Activated CD8-positive, alpha-beta memory T cell treated with anti-CD3 and anti-CD28 coated beads, Interleukin-2, amount 50 U/mL, for 1 hour (primary cell): ENCODE results near the gene CENPN.

Source experiments
- DNase-seq: peaks from one replicate; pipeline ENCODE4 v3.0.0-alpha.2; 2020; ENCODE audit errors: extremely low read depth

CENPN gene, protein sequence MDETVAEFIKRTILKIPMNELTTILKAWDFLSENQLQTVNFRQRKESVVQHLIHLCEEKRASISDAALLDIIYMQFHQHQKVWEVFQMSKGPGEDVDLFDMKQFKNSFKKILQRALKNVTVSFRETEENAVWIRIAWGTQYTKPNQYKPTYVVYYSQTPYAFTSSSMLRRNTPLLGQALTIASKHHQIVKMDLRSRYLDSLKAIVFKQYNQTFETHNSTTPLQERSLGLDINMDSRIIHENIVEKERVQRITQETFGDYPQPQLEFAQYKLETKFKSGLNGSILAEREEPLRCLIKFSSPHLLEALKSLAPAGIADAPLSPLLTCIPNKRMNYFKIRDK

DNA sequence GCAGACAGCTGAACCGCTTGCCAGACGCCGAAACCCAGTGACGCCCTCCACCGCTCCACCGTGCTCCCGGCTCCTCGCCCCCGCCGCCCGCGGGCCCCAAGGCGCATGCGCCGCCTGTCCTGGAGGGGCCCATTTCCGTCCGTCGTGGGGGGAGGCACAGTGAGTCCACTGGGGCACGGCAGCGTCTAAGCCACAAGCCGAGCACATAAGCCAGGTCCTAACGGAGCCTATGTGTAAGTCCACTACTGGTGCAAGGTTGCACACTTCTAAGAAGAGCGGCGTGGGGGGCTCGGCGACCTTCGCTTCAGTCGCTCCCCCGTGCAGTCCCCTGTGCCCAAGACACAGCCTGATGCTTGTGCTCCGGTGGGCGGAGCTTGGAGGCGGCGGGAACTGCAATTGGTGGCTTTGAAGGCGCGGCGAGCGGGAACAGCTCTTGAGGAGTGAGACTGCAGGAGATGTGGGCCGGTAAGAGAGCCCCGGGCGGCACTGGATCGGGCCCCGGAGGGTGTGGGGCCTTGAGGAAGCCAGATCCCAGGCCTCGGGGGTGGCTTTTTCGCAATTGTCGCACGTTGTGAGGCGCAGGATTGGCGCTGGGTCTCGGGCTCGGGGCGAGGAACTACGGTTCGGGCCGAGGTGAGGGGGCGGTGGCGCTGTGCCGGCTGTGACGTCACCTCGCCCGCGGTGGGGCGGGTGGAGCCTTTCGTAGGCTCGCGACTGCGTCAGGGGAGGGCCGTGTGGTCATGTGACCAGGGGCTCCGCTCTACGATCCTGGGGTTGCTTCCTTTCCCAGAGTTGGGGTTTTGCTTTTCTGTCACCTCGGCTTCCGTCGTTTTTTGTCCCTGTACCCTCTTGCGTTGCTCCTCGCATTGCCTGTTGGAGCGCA lies at the start of gene CENPN, which contains the start of gene CMC2:
Gene CENPN, plus strand, starts transcription at position 402 of the 883 bp plus-strand sequence. CDS start 4,726 bp downstream, outside the sequence.
Gene CMC2, minus strand, starts transcription at position 73 of the 883 bp plus-strand sequence. CDS start 9,491 bp downstream, outside the sequence.
- peak; percentile 96 for DNase-seq

GRCh38 chr16:80958284-80958683 lies 48.7 kb upstream of the CENPN start:
- DNase-seq: no peak

DNA sequence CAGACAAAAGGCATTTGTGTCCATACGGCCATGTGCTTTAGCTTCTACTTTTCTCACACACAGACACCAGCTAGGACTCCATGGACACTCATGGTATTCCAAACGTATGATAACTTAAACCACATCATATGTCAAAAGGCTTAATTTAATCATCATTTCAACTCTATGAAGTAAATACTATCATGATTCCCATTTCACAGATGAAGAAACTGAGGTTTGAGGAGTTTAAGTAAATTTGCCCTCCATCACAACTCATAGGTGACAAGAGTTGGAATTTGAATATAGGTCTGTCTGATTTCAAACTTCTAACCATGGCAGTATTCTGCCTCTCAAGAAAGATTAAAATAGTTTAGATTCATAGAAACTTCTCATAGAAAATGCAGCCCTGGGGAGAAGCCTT lies 44.1 kb upstream of the CENPN start:
- DNase-seq: no peak

DNA sequence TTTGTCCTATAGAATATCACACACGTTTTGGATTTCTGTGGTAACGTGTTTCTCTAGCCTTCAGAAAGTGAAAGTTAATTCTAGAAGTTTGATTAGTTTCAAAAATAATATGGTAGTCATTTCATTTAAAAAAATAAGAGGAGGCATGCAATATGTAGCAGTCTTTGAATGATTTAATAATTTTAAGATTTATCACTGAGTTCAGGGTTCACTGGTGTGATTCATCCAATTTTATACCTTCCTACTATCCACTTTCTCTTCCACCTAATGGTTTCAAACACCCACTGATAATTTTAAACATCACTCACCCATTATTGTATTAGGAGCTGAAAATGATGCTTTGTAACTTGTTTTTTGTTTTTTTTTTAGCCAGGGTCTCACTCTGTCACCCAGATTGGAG lies 42.7 kb upstream of the CENPN start:
- no peak for DNase-seq

DNA sequence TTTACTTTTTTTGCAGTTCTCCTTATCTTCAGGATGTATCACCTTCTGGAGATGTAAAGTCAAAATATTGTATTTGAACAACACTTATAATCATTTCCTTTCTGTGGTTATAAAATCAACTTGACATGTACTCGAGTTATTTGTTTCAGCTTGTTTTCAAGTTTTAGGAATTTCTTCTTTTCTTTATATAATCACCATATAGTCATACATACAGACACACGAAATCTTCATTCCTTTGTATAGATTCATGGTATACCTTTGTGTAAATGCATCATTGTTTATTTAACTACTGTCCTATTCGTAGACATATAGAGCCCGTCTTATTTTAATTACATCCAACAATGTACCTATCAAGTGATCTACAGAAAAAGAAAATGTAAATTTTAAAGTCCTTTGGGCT lies 40.4 kb upstream of the CENPN start:
- no peak for DNase-seq

GRCh38 chr16:80968386-80969113 lies 38.5 kb upstream of the CENPN start:
- no peak for DNase-seq

- no peak for DNase-seq
Observed at GRCh38 chr16:80969114-80969484, 37.9 kb upstream of the CENPN start.

DNA sequence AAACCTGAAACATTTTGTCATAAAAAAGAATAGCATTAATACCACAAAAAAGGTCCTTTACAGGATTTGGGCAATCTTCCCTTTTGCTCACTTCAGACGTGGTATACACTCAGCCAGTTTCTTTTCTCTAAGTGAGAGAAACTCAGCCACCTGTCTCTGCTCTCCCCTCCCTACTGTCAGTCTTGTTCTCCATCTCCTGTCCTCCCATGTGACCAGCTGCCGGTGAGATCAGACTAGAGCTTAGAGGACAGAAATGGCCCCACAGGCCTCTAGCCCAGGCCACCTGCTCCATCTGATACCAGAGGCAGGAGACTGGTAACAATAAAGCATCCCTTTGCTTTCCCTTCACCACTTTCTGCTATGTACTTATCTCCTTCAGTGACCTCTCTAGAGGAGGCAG lies 35.2 kb upstream of the CENPN start:
- no peak for DNase-seq

GRCh38 chr16:80972611-80973010 lies 34.4 kb upstream of the CENPN start:
- no peak for DNase-seq

- no peak for DNase-seq
Observed at GRCh38 chr16:80973991-80974390, 33.0 kb upstream of the CENPN start.

GRCh38 chr16:80974649-80975376 lies 32.2 kb upstream of the CENPN start:
- no peak for DNase-seq

DNA sequence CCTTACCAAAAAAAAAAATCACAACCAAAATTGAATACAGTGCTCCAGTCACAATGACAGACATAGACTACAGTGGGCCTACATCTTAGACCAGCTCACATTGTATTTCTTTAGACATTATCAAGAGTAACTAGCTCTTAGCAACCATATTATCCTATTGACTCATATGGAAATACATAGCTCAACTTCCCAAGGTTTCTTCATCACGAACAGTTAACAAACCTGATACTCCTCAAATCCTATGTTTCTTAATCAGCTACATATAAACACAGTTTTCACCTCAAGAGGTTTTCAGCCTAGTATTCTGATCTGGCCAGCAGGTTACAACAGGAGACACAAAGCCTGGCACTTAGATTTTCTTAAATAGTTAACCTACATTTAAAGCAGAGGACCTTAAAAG lies 30.1 kb upstream of the CENPN start:
- no peak for DNase-seq

DNA sequence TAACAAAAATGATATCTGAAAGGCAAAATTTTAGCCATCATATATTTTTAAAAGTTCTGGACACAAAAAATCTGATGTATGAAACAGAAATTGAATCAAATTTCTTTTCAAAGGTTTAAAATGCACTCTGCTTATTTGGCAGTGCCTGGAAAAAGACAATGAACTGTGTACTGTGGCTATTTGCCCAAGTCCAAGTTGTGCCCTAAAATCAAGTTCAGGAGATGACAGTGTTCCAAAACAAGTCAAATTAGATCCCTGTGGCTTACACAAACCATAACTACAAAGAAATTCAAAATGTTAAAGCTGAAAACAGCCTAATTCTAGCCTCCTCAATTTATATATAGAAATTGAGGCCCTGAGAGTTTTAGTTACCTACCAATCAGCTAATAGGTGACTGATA lies 25.9 kb upstream of the CENPN start:
- no peak for DNase-seq

- DNase-seq: no peak
Observed at GRCh38 chr16:80982646-80983045, 24.4 kb upstream of the CENPN start.

DNA sequence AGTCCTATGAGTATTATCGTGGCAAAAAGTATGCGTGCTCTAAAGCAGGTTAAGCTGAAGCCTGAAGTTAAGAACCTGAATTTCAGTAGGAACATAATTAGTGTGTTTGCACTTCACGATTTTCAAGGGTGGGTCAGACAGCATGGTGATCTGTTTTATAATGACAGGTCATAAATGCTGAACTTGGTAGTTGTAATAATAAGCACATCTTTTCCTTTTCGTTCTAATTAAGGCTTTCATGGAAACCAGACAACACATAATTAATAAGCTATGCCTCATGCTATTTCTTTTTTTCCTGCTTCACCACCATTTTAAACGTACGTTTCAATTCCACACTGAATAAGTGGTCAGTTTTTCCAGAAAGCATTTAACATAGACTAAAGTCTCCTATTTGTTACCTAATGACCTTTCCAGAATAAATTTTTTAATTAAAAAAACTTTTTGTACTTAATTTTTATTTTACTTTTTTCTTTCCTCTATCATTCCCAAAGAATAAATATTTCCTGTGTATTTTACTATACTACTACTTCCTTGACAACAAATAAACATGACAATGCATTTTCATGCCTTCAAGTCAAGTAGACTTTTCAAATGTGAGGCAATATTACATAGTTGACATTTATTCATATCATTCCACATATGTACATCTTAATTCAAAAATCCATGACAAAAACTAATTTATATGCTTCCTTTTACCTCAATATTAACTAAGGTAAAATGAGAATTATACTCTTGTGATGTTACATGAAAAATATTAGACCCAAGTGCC lies 22.7 kb upstream of the CENPN start:
- no peak for DNase-seq

GRCh38 chr16:80985611-80986010 lies 21.4 kb upstream of the CENPN start:
- DNase-seq: no peak

- DNase-seq: no peak
Observed at GRCh38 chr16:80986557-80986956, 20.5 kb upstream of the CENPN start.

DNA sequence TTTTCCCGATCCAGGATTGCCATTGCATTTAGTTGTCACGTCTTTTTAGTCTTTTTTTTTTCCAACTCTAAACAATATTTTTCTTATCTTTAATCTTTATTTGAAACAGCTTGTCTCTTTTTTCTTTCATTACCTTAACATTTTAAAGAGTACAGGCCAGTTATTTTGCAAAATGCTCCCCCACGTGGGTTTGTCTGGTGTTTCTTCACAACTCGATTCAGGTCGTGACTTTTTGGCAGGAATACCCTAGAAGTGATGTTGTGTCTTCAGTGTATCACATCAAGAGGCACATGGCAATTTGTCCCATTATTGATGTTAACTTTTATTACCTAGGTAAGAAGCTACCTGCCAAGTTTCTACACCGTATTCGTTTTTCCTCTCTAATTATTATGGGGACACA lies 18.3 kb upstream of the CENPN start:
- DNase-seq: no peak

DNA sequence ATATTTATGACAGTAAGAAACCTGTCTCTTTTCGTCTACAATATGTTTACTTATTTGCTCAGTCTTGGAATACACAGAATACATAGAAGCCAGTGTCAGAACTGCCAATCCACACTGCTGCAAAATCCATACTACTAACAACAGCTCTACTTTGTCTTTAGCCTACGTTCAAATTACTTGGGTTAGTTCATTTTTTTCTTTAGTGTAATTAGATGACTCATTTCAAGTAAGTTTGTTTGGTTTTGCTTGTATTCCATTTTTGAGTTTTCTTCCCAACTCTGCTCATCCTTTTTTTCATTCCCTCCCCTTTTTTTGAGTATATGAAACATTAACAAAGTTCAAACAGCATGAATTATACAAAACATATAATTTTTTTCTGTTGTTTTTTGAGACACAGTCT lies 17.2 kb upstream of the CENPN start:
- DNase-seq: no peak

- DNase-seq: no peak
Observed at GRCh38 chr16:80990577-80990976, 16.4 kb upstream of the CENPN start.

GRCh38 chr16:80990978-80991377 lies 16.0 kb upstream of the CENPN start:
- no peak for DNase-seq
